Measurements from ENCODE around the gene CKAP4. TPM values are rescaled to one million over a fixed set of nuclear protein-coding genes. Genes with fewer than 3 reads are reported as not detected.

The CKAP4 gene
- total RNA-seq, 1 experiment from 2014 or later = 62.4 TPM

DNA sequence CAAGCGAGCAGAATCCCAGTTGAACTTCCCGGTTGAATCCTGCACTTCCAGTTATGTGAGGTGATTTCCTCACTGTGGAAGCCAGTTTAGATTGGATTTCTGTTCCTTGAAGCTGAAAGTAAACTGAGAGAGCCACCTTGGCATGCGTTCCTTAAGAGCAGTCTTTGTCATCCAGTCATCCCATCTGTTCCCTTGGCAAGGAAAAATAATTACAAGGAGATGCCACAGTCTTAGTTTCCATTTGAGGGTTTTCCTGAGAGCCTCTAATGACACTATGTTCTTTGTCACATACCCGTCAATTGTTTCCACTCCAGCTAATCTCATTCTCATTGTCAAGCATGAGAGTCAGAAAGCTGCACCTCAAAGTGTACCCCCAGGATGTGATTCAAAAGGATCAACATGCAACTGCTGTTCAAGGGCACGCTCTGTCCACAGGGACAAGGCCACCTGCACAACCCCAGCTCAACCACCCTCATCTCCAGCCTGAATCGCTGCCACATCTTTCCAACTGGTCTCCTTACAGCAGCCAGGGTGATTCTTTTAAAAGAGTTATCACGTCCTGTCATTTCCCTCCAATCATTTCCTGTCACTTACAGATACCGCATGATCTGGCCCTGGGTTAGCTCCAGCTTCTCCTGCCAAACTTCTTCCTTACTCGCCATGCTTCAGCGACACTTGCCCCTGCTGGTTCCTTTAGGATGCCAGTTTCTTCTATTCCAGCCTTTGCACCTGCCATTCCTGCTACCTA is 36.7 kb upstream of the CKAP4 start:
- Histone ChIP-seq H3K18ac (ENCODE audit: insufficient read length, low read depth, low read length) (no peak overlapping the region), H4K91ac (ENCODE audit: insufficient read length, low read depth, low read length) (no peak overlapping the region), H2BK15ac (ENCODE audit: low read depth, low read length) (no peak overlapping the region), H2BK20ac (ENCODE audit: low read depth, low read length, poor library complexity, severe bottlenecking) (no peak overlapping the region), H2BK5ac (ENCODE audit: insufficient read length, low read length) (no peak overlapping the region), H4K5ac (ENCODE audit: insufficient read length, low read depth, low read length) (no peak overlapping the region), H2AK5ac (ENCODE audit: insufficient read length, low read length) (peak overlapping the region; percentile 15), H3K23ac (ENCODE audit: insufficient read length, low read depth, low read length) (no peak overlapping the region), H2AFZ (ENCODE audit: low read length) (no peak overlapping the region), H4K8ac (replicated peaks; ENCODE audit: insufficient read length, low read depth, low read length) (no peak overlapping the region), H3K4me2 (ENCODE audit: insufficient read depth, insufficient read length, low read length) (no peak overlapping the region), H3K9ac (ENCODE audit: extremely low read depth, insufficient read length, low read length) (no peak overlapping the region), H3K14ac (ENCODE audit: insufficient read depth, low read length) (no peak overlapping the region), H3K4me1 (ENCODE audit: insufficient read depth, low read length) (no peaks in the 10 kb centered on the region), H4K20me1 (ENCODE audit: control insufficient read depth, insufficient read depth, insufficient read length) (no peaks in the 10 kb centered on the region), H3K56ac (ENCODE audit: insufficient read length, low read depth, low read length) (no peak overlapping the region), H2BK12ac (ENCODE audit: insufficient read length, low read depth, low read length) (no peak overlapping the region), H3K9me3 (ENCODE audit: control insufficient read depth, low read depth, low read length) (no peaks in the 10 kb centered on the region), H3T11ph (ENCODE audit: low read length) (no peak overlapping the region), H2BK120ac (ENCODE audit: low read depth, low read length, poor library complexity, severe bottlenecking) (no peak overlapping the region), H3K27me3 (ENCODE audit: insufficient read depth, low read length) (no peaks in the 10 kb centered on the region), H3K79me1 (ENCODE audit: insufficient read depth, low read depth, low read length, poor library complexity, severe bottlenecking) (no peaks in the 10 kb centered on the region), H3K79me2 (ENCODE audit: insufficient read depth, low read length) (no peaks in the 10 kb centered on the region), H3K23me2 (ENCODE audit: insufficient read length, low read depth, low read length, poor library complexity, severe bottlenecking) (no peaks in the 10 kb centered on the region), H3K4ac (ENCODE audit: low read depth, low read length) (no peak overlapping the region), H3K27ac (ENCODE audit: insufficient read length, low read depth, low read length) (no peak overlapping the region)
- Mint-ChIP-seq H3K9me3 (no peaks in the 10 kb centered on the region; a peak in 1 of 5 replicates), H3K4me1 (peaks cover 0 to 2% of the 10 kb centered on the region in 2 experiments; a peak in 1 of 4 replicates), H3K27me3 (ENCODE audit: low read depth) (no peaks in the 10 kb centered on the region; the same call in 1 of the 2 replicates), H3K36me3 (ENCODE audit: insufficient read depth in 1 of 3, low read depth in 3 of 3) (no peaks in the 10 kb centered on the region), H3K27ac (no peak overlapping the region), H3K4me3 (no peak overlapping the region)
- TF ChIP-seq, protein P1, sequence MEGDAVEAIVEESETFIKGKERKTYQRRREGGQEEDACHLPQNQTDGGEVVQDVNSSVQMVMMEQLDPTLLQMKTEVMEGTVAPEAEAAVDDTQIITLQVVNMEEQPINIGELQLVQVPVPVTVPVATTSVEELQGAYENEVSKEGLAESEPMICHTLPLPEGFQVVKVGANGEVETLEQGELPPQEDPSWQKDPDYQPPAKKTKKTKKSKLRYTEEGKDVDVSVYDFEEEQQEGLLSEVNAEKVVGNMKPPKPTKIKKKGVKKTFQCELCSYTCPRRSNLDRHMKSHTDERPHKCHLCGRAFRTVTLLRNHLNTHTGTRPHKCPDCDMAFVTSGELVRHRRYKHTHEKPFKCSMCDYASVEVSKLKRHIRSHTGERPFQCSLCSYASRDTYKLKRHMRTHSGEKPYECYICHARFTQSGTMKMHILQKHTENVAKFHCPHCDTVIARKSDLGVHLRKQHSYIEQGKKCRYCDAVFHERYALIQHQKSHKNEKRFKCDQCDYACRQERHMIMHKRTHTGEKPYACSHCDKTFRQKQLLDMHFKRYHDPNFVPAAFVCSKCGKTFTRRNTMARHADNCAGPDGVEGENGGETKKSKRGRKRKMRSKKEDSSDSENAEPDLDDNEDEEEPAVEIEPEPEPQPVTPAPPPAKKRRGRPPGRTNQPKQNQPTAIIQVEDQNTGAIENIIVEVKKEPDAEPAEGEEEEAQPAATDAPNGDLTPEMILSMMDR (conservative IDR thresholded peaks at IDR 0.05) = no peak
- WGBS (ENCODE audit: extremely low coverage, insufficient read length, low lambda C conversion rate) = no CpG with 5 or more reads among the region's 10 CpGs
- no peak for DNase-seq

Data from H9 (cell line).